HG03139 (cell line): Measurements from ENCODE around the gene PMF1.

Experiments
- ATAC-seq: cut with Tn5 transposase; IDR thresholded peaks from one replicate; pipeline ENCODE4 v1.9.1; 2021; ENCODE audit not compliant: unreplicated experiment

Gene PMF1

GRCh38 chr1:156233426-156234127 lies 20.8 kb downstream of the PMF1 start:
- no peak for ATAC-seq

- no peak for ATAC-seq
Observed at GRCh38 chr1:156236164-156236563, 23.4 kb downstream of the PMF1 start.

- ATAC-seq: no peak
Observed at GRCh38 chr1:156238248-156238647, 25.4 kb downstream of the PMF1 start.

GRCh38 chr1:156241311-156241811 lies 28.6 kb downstream of the PMF1 start:
- no peak for ATAC-seq

- no peak for ATAC-seq
Observed at GRCh38 chr1:156241926-156242325, 29.1 kb downstream of the PMF1 start, which contains the start of gene BGLAP. TSS of gene BGLAP (plus strand) at chr1:156242184. CDS start at chr1:156242232, 48 bp downstream.

- ATAC-seq: no peak
Observed at GRCh38 chr1:156242738-156243137, 29.9 kb downstream of the PMF1 start.

GRCh38 chr1:156244126-156244525 lies 31.3 kb downstream of the PMF1 start:
- ATAC-seq: no peak

GRCh38 chr1:156244712-156245111 lies 31.9 kb downstream of the PMF1 start:
- ATAC-seq: no peak

GRCh38 chr1:156245451-156246232 lies 32.8 kb downstream of the PMF1 start:
- no peak for ATAC-seq

- ATAC-seq: no peak
Observed at GRCh38 chr1:156246241-156246780, 33.5 kb downstream of the PMF1 start.

GRCh38 chr1:156246781-156247459 lies 34.1 kb downstream of the PMF1 start:
- no peak for ATAC-seq

- ATAC-seq: no peak
Observed at GRCh38 chr1:156247460-156248322, 34.9 kb downstream of the PMF1 start, which contains the start of gene PAQR6. TSS of gene PAQR6 (minus strand) at chr1:156248056. CDS start at chr1:156246731, 1,325 bp downstream.

- ATAC-seq: no peak
Observed at GRCh38 chr1:156248323-156248683, 35.5 kb downstream of the PMF1 start.

GRCh38 chr1:156249593-156249992 lies 36.8 kb downstream of the PMF1 start:
- no peak for ATAC-seq

GRCh38 chr1:156251527-156251926 lies 38.7 kb downstream of the PMF1 start:
- ATAC-seq: no peak

- no peak for ATAC-seq
Observed at GRCh38 chr1:156253634-156254033, 40.8 kb downstream of the PMF1 start.

- ATAC-seq: no peak
Observed at GRCh38 chr1:156257711-156258110, 44.9 kb downstream of the PMF1 start.

GRCh38 chr1:156258859-156259258 lies 46.1 kb downstream of the PMF1 start:
- no peak for ATAC-seq

- no peak for ATAC-seq
Observed at GRCh38 chr1:156259805-156260204, 47.0 kb downstream of the PMF1 start.

- no peak for ATAC-seq
Observed at GRCh38 chr1:156260896-156261295, 48.1 kb downstream of the PMF1 start.
